Astrocyte (in vitro differentiated cells and primary cell): Measurements from ENCODE around the gene ZNF385D.

Experiments
- CTCF ChIP-seq: IDR thresholded peaks from 2 replicates; pipeline ENCODE4 v1.5.1; 2011; ENCODE audit warnings: low read depth, mild to moderate bottlenecking, inconsistent platforms, low read length, moderate library complexity; ENCODE audit not compliant: insufficient read depth
- EZH2 ChIP-seq: IDR thresholded peaks from 2 replicates; pipeline ENCODE4 v1.6.1; 2012; ENCODE audit warnings: mild to moderate bottlenecking, low read length, inconsistent platforms; ENCODE audit not compliant: insufficient read depth

DNA sequence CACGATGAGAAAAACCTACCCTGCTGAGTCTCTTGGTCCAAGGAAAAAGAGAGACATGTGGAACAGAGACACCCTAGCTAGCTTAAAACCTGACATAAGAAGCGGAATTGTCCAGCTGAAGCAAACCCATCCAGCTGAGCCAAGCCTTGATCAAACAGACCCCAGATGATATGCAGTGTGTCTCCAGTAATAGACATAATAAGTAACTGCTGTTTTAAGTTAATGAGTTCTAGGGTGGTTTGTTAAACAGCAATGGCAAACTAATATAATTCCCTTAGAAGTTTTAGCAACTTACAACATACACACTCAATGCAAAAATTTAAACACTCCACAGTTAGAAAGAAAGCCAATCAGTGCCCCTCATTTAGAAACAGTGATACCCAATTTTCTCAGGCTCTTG is 26.8 kb upstream of the ZNF385D start:
- TF ChIP-seq CTCF, result no peak
- TF ChIP-seq EZH2, result no peak
